Ovary (tissue), 9 donors: ENCODE data around the gene VAV3. TPM values are rescaled to one million over a fixed set of nuclear protein-coding genes. Genes with fewer than 3 reads are reported as not detected.

Experiments used
- DNase-seq, 5 donors: peaks; one replicate each; pipeline ENCODE4 v3.0.0-alpha.2; 2019 to 2020
- H3K27ac ChIP-seq, 2 donors: fragments of 200-600 bp; one replicate each; pipeline versions ENCODE4 v1.5.1 to v1.8.0; 2019 to 2022
- H3K27me3 ChIP-seq: fragments of 200-600 bp; one replicate; pipeline ENCODE4 v1.8.0; 2022
- H3K36me3 ChIP-seq: fragments of 200-600 bp; sonication (generic); one replicate; pipeline ENCODE4 v1.5.1; 2019
- H3K4me1 ChIP-seq: one replicate; pipeline ENCODE4 v1.8.1; 2013; ENCODE audit warnings: mild to moderate bottlenecking, moderate library complexity; ENCODE audit not compliant: insufficient read depth
- H3K4me3 ChIP-seq: fragments of 200-600 bp; sonication (generic); one replicate; pipeline ENCODE4 v1.5.1; 2017
- H3K9me3 ChIP-seq, 2 donors: fragments of 200-600 bp in 1 of 2; sonication (generic) in 1 of 2; one replicate each; pipeline versions ENCODE4 v1.5.1 to v1.8.1; 2013 to 2019; ENCODE audit warnings: mild to moderate bottlenecking in 1 of 2, moderate library complexity in 1 of 2
- EP300 ChIP-seq: sonication (generic); formaldehyde crosslinking; IDR thresholded peaks from one replicate; pipeline ENCODE4 v1.6.1; 2017; ENCODE audit warnings: antibody characterized with exemption
- POLR2A ChIP-seq: fragments of 450-650 bp; IDR thresholded peaks from one replicate; pipeline ENCODE4 v1.6.1; 2017; ENCODE audit warnings: antibody characterized with exemption, mild to moderate bottlenecking, moderate library complexity
- WGBS, 3 donors: extraction: QIAGEN DNeasy Blood & Tissue Kit in 1 of 3; methylation state at CpG; one replicate each; pipeline versions ENCODE4 v1.1.5 to v1.1.7; 2013 to 2017; 5-methylcytosine and 5-hydroxymethylcytosine counted together
- intact Hi-C, 4 donors: fragments of 100-400 bp; cut with DNase I; formaldehyde crosslinking; loops; one replicate each; pipeline versions ENCODE4 v1.11.0 to v1.15.1; 2022 to 2023
- polyA plus RNA-seq, 2 donors: library from polyadenylated mRNA; stranded (reverse); fragments of 200-250 nt in 1 of 2; fragments of 350-450 nt in 1 of 2; fragmentation: Illumina TruSeq in 1 of 2; extraction: RNeasy Lipid Tissue Mini Kit (QIAGEN cat#74804) in 1 of 2; gene quantifications; one replicate each; pipeline ENCODE4 v1.2.3, GENCODE V29; 2013 to 2014
- total RNA-seq, 7 donors: library from RNA; depleted of rRNA in 2 of 7; stranded (reverse); fragments of >200 nt in 2 of 7; fragmentation: NEBNext Ultra II Directional in 3 of 7; extraction: Animal tissue kit (Norgen Biotek cat#: 25700) in 3 of 7; gene quantifications; one replicate each; pipeline versions ENCODE4 v1.1.0 to v1.2.4, GENCODE V29; 2016 to 2023
- TF ChIP-seq, protein P1 (sequence below), 3 donors: fragments of 450-650 bp in 2 of 3; fragments of 200-600 bp in 1 of 3; IDR thresholded peaks; one replicate each; pipeline versions ENCODE4 v1.5.1 to v1.8.0; 2016 to 2022; ENCODE audit warnings: antibody characterized with exemption in 3 of 3, mild to moderate bottlenecking in 1 of 3
- donor health status: DM: no; HTN: no; CAD: no; lungs with moderate emphysema.
- donor health status: DM: no; HTN: no; CAD: no.
- donor health status: Bipolar disorder and iron deficiency.
- donor health status: DM: yes; HTN: yes; CAD: no.
- donor health status: DM: no; HTN: no; CAD: no.
- donor health status: DM: yes; HTN: yes; CAD: no.

The VAV3 gene
- total and polyA plus RNA-seq, 9 donors = 0.78 to 7.4 (median 1.5) TPM

DNA sequence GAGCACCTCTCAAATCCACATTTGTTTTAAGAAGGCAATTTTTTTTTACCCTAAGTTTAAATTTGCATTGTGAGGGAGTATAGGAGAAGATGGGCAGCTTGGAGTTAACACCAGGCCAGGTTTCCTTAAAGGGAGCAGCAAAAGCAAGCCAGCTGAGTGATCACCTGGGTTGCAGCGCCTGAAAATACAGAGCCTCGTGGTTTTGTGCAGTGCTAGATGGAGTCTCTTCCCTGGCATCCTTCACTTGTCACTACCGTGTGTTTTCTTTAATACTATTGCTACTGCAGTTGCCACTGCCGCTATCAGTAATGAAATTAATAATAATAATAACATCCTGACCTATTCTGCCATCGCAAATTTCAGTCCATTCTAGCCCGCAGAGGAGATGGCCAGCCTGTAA, 35.2 kb upstream of the VAV3 start:
- H3K4me1 ChIP-seq = no peaks in the 10 kb centered on the region
- no peaks in the 10 kb centered on the region for H3K9me3 ChIP-seq
- H3K27me3 ChIP-seq = no peaks in the 10 kb centered on the region
- DNase-seq = no peak
- no peaks in the 10 kb centered on the region for H3K36me3 ChIP-seq
- H3K4me3 ChIP-seq = no peak overlapping the region
- no peak overlapping the region for H3K27ac ChIP-seq
- WGBS, 3 donors = 34 to 60% (median 42%) methylated on average over 6 of the region's 6 CpGs
- TF ChIP-seq EP300 (no peak), POLR2A (no peak)
- TF ChIP-seq, protein P1, sequence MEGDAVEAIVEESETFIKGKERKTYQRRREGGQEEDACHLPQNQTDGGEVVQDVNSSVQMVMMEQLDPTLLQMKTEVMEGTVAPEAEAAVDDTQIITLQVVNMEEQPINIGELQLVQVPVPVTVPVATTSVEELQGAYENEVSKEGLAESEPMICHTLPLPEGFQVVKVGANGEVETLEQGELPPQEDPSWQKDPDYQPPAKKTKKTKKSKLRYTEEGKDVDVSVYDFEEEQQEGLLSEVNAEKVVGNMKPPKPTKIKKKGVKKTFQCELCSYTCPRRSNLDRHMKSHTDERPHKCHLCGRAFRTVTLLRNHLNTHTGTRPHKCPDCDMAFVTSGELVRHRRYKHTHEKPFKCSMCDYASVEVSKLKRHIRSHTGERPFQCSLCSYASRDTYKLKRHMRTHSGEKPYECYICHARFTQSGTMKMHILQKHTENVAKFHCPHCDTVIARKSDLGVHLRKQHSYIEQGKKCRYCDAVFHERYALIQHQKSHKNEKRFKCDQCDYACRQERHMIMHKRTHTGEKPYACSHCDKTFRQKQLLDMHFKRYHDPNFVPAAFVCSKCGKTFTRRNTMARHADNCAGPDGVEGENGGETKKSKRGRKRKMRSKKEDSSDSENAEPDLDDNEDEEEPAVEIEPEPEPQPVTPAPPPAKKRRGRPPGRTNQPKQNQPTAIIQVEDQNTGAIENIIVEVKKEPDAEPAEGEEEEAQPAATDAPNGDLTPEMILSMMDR (IDR thresholded peaks at IDR 0.05) = no peak
- intact Hi-C loops = no loop called here

DNA sequence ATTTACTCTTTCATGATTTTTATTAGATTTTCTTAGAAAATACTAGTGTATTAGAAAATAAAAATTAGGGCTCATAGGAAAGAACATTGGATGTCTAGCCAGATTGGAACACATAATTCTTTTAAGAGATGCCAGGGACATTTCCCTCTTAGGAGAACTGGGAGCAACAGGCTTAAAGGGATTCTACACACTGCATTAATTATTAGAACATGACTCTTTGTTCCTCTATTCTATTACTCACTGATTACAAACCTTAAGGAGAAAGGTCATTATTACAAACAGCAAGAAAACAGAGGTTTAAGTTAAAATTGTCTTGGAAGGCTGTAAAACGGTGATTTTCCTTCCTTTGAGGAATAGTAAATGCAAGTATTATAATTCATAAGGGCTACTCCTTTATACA, 32.9 kb upstream of the VAV3 start:
- TF ChIP-seq EP300 (no peak), POLR2A (no peak)
- Histone ChIP-seq H3K4me1 (no peaks in the 10 kb centered on the region), H3K9me3 (no peaks in the 10 kb centered on the region), H3K27ac (no peak overlapping the region), H3K36me3 (no peaks in the 10 kb centered on the region), H3K4me3 (no peak overlapping the region), H3K27me3 (no peaks in the 10 kb centered on the region)
- intact Hi-C loops = no loop called here
- WGBS, 3 donors = 46 to 55% (median 48%) methylated on average over 1 of the region's 1 CpG
- DNase-seq = no peak

DNA sequence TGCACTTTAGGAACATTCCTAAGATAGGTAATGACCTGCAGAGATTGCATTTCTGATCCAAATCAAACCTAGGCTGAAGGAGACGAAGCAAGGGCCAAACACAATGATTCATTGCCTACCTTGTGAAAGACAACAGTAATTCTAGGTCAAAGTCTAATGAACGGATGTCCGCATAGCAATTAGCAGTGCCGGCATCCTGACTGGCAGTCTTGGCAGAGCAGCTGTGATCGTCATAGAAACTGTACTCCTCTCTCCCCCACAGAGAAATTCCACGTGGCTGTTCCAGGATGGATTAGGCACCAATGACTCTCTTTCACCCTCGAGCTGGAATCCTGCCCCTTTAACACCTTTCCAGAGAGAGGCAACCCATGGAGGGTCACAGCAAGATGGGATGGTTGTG, 28.9 kb upstream of the VAV3 start:
- DNase-seq = no peak

DNA sequence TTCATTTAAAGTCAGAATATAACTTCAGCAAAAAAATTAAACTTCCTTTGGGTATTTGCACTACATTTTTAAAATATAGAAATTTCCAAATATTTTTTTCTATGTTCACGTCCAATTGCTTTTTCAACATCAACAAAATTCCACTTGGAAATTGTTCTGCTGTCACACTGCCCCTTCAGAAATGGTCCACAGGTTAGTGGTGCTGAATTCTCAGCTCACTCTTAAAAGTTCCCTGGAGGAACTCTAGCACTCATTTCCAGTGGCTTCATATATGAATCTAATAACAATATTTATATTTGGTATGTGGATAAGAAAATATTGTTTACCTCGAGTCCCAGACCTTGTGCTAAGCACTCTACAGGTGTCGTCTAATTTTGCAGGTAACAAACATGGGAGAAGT, 27.4 kb upstream of the VAV3 start:
- no peak for DNase-seq
- H3K36me3 ChIP-seq = no peaks in the 10 kb centered on the region
- no peaks in the 10 kb centered on the region for H3K27me3 ChIP-seq
- no peak overlapping the region for H3K4me3 ChIP-seq
- no peak overlapping the region for H3K27ac ChIP-seq
- WGBS, 3 donors = 63 to 86% (median 69%) methylated on average over 3 of the region's 3 CpGs
- no peaks in the 10 kb centered on the region for H3K9me3 ChIP-seq
- TF ChIP-seq EP300 (no peak), POLR2A (no peak)
- TF ChIP-seq, protein P1 (IDR thresholded peaks at IDR 0.05) = no peak
- no peaks in the 10 kb centered on the region for H3K4me1 ChIP-seq
- intact Hi-C loops = no loop called here

More for the DNA sequence above, 28.9 kb upstream of the VAV3 start:
- Histone ChIP-seq H3K4me1 (no peaks in the 10 kb centered on the region), H3K27ac (no peak overlapping the region), H3K4me3 (no peak overlapping the region), H3K36me3 (no peaks in the 10 kb centered on the region), H3K27me3 (no peaks in the 10 kb centered on the region), H3K9me3 (no peaks in the 10 kb centered on the region)
- intact Hi-C loops = no loop called here
- 14 to 21% (median 15%) methylated on average over 7 of the region's 7 CpGs for WGBS, 3 donors
- TF ChIP-seq EP300 (no peak), POLR2A (no peak)
- TF ChIP-seq, protein P1 (IDR thresholded peaks at IDR 0.05) = no peak

DNA sequence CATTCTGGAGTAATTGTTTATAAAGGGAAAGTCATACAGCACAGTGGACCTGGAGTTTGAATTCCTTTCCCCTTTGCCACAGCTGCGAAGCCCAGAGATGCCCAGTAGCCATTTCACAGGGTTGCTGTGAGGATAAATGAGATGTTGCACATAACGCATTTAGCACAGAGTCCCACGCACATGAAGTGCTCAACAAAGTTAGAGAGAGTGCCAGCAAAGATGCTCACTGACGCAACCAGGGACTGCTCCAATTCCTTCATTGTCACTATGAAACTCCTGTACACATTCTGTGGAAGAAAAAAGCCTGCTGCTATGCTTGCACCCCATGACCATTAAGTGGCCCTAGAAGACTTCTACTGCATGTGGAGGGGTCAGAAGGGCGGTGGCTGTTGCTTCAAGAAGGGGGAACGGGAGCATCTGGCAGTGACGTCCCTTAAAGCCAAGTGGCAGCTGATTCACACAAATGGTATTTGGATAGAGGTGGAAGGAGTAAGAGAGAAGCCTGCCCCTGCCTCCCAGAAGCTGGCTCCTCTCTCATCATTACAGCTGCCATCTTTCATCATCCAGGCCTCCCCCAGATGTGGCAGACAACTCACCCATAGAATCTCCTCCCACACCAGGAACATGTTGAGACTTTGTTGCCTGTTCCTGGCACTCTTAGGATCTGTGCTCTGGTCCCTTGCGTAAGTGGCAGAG, 26.5 kb upstream of the VAV3 start:
- Histone ChIP-seq H3K36me3 (no peaks in the 10 kb centered on the region), H3K4me3 (no peak overlapping the region), H3K27ac (no peak overlapping the region), H3K27me3 (no peaks in the 10 kb centered on the region), H3K4me1 (no peaks in the 10 kb centered on the region), H3K9me3 (no peaks in the 10 kb centered on the region)
- WGBS, 3 donors = 73 to 77% (median 77%) methylated on average over 8 of the region's 8 CpGs
- no peak for TF ChIP-seq POLR2A
- TF ChIP-seq, protein P1 (IDR thresholded peaks at IDR 0.05) = no peak
- no peak for TF ChIP-seq EP300
- no peak for DNase-seq
- intact Hi-C loops = no loop called here
